Gastrocnemius medialis (tissue), 4 donors: ENCODE measurements around the gene INPP5A.
"Not testable (repeated sequence)": the region's sequence is repeated elsewhere in the genome, so short reads cannot be mapped to it uniquely, and the experiment has no call there.

Experiments used
- CTCF ChIP-seq, 5 experiments: fragments of 450-650 bp in 3 of 5; fragments of 200-600 bp in 2 of 5; sonication (generic) in 2 of 5; IDR thresholded peaks in 4 of 5; conservative IDR thresholded peaks in 1 of 5; 1 replicate in 4 of 5; 2 replicates in 1 of 5; pipeline ENCODE4 v1.5.1; 2016 to 2019; ENCODE audit warnings: antibody characterized with exemption in 5 of 5, mild to moderate bottlenecking in 3 of 5, moderate library complexity in 3 of 5
- POLR2A ChIP-seq, 2 donors: fragments of 450-650 bp; IDR thresholded peaks; one replicate each; pipeline ENCODE4 v1.6.1; 2017; ENCODE audit warnings: antibody characterized with exemption in 2 of 2, mild to moderate bottlenecking in 2 of 2, moderate library complexity in 2 of 2

DNA sequence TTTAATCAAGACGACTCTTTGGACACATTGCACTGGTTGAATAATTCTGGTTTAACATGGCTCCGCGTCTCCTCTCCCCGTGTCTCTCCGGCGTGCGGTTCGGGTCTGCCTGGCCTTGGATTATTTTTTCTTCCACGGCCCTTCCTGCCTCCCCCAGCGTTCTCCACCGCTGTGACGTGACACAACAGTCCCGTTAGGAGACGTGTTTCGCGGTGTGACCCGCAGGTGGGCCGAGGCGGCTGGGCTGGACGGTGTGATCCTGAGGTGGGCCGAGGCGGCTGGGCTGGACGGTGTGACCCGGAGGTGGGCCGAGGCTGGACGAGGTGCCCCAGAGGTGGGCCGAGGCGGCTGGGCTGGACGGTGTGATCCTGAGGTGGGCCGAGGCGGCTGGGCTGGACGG is 260.4 kb downstream of the INPP5A start:
- not testable (repeated sequence) for TF ChIP-seq CTCF (IDR thresholded peaks at IDR 0.05 in 4 of 5, conservative IDR thresholded peaks at IDR 0.05 in 1 of 5); POLR2A (IDR thresholded peaks at IDR 0.05)
